GM21367 (cell line): ENCODE results near the gene ITGA5.

ENCODE experiments used
- ATAC-seq: cut with Tn5 transposase; IDR thresholded peaks from one replicate; pipeline ENCODE4 v1.9.1; 2021; ENCODE audit not compliant: unreplicated experiment

The ITGA5 gene

GRCh38 chr12:54412786-54413185 lies 6.3 kb downstream of the ITGA5 start:
- no peak for ATAC-seq

- ATAC-seq: no peak
Measured at GRCh38 chr12:54412348-54412747, 6.7 kb downstream of the ITGA5 start.

- ATAC-seq: no peak
Measured at GRCh38 chr12:54411391-54412241, 7.5 kb downstream of the ITGA5 start.

- no peak for ATAC-seq
Measured at GRCh38 chr12:54409267-54409666, 9.8 kb downstream of the ITGA5 start.

GRCh38 chr12:54407183-54407905 lies 11.7 kb downstream of the ITGA5 start:
- ATAC-seq: no peak

GRCh38 chr12:54405573-54405972 lies 13.5 kb downstream of the ITGA5 start:
- no peak for ATAC-seq

GRCh38 chr12:54405106-54405505 lies 14.0 kb downstream of the ITGA5 start:
- no peak for ATAC-seq

- no peak for ATAC-seq
Measured at GRCh38 chr12:54404061-54405004, 14.7 kb downstream of the ITGA5 start.

GRCh38 chr12:54401119-54401518 lies 17.9 kb downstream of the ITGA5 start:
- no peak for ATAC-seq

GRCh38 chr12:54398995-54399793 lies 19.9 kb downstream of the ITGA5 start:
- ATAC-seq: no peak

- ATAC-seq: no peak
Measured at GRCh38 chr12:54398218-54398617, 20.8 kb downstream of the ITGA5 start.

GRCh38 chr12:54397157-54397556 lies 21.9 kb downstream of the ITGA5 start:
- no peak for ATAC-seq

- no peak for ATAC-seq
Measured at GRCh38 chr12:54395545-54395944, 23.5 kb downstream of the ITGA5 start.

GRCh38 chr12:54394986-54395385 lies 24.1 kb downstream of the ITGA5 start:
- no peak for ATAC-seq

- ATAC-seq: no peak
Measured at GRCh38 chr12:54394281-54394719, 24.8 kb downstream of the ITGA5 start.

- no peak for ATAC-seq
Measured at GRCh38 chr12:54393743-54394142, 25.3 kb downstream of the ITGA5 start.

GRCh38 chr12:54393207-54393609 lies 25.9 kb downstream of the ITGA5 start:
- ATAC-seq: no peak

GRCh38 chr12:54392485-54393206 lies 26.4 kb downstream of the ITGA5 start:
- no peak for ATAC-seq

GRCh38 chr12:54390668-54391551 lies 28.2 kb downstream of the ITGA5 start:
- ATAC-seq: no peak
